H9 (cell line): ENCODE measurements around the gene ARHGEF25. TPM values are rescaled to one million over a fixed set of nuclear protein-coding genes. Genes with fewer than 3 reads are reported as not detected.

Source experiments
- DNase-seq: peaks from one replicate; pipeline ENCODE4 v3.0.0-alpha.2; 2017
- H2AFZ ChIP-seq: one replicate; pipeline ENCODE4 v1.6.1; 2013; ENCODE audit warnings: mild to moderate bottlenecking, low read length, control low read depth, moderate library complexity
- H2AK5ac ChIP-seq: 2 replicates; pipeline ENCODE4 v1.6.1; 2013; ENCODE audit warnings: low read length, control low read depth, mixed read lengths; ENCODE audit not compliant: insufficient read length
- H2BK120ac ChIP-seq: one replicate; pipeline ENCODE4 v1.6.1; 2013; ENCODE audit warnings: low read depth, mild to moderate bottlenecking, low read length, control low read depth, inconsistent platforms; ENCODE audit not compliant: poor library complexity, severe bottlenecking
- H2BK12ac ChIP-seq: 2 replicates; pipeline ENCODE4 v1.6.1; 2013; ENCODE audit warnings: low read length, control low read depth, mixed read lengths, low read depth; ENCODE audit not compliant: insufficient read length
- H2BK15ac ChIP-seq: 2 replicates; pipeline ENCODE4 v1.6.1; 2013; ENCODE audit warnings: low read depth, low read length, control low read depth
- H2BK20ac ChIP-seq: one replicate; pipeline ENCODE4 v1.6.1; 2013; ENCODE audit warnings: low read depth, mild to moderate bottlenecking, low read length, control low read depth, inconsistent platforms; ENCODE audit not compliant: poor library complexity, severe bottlenecking
- H2BK5ac ChIP-seq: 2 replicates; pipeline ENCODE4 v1.6.1; 2013; ENCODE audit warnings: low read length, control low read depth, mixed read lengths; ENCODE audit not compliant: insufficient read length
- H3K14ac ChIP-seq: 2 replicates; pipeline ENCODE4 v1.6.1; 2013; ENCODE audit warnings: low read length, control low read depth; ENCODE audit not compliant: insufficient read depth
- H3K18ac ChIP-seq: 2 replicates; pipeline ENCODE4 v1.6.1; 2013; ENCODE audit warnings: low read depth, mild to moderate bottlenecking, mixed read lengths, low read length, control low read depth; ENCODE audit not compliant: insufficient read length
- H3K23ac ChIP-seq: 2 replicates; pipeline ENCODE4 v1.6.1; 2013; ENCODE audit warnings: low read length, control low read depth, mixed read lengths, low read depth; ENCODE audit not compliant: insufficient read length
- H3K23me2 ChIP-seq: 2 replicates; pipeline ENCODE4 v1.6.1; 2013; ENCODE audit warnings: low read depth, mild to moderate bottlenecking, mixed read lengths, low read length, control low read depth; ENCODE audit not compliant: insufficient read length, poor library complexity, severe bottlenecking
- H3K27ac ChIP-seq: 2 replicates; pipeline ENCODE4 v1.5.1; 2013; ENCODE audit warnings: low read length, control low read depth, mixed read lengths, low read depth; ENCODE audit not compliant: insufficient read length
- H3K27me3 ChIP-seq: 2 replicates; pipeline ENCODE4 v1.6.1; 2013; ENCODE audit warnings: low read length, control low read depth, inconsistent platforms; ENCODE audit not compliant: insufficient read depth
- H3K4ac ChIP-seq: 2 replicates; pipeline ENCODE4 v1.6.1; 2013; ENCODE audit warnings: low read depth, mild to moderate bottlenecking, control low read depth, inconsistent platforms, low read length, moderate library complexity
- H3K4me1 ChIP-seq: 2 replicates; pipeline ENCODE4 v1.6.1; 2013; ENCODE audit warnings: low read length, control low read depth, inconsistent platforms; ENCODE audit not compliant: insufficient read depth
- H3K4me2 ChIP-seq: 2 replicates; pipeline ENCODE4 v1.6.1; 2013; ENCODE audit warnings: low read length, control low read depth, mixed read lengths; ENCODE audit not compliant: insufficient read length, insufficient read depth
- H3K56ac ChIP-seq: 2 replicates; pipeline ENCODE4 v1.6.1; 2013; ENCODE audit warnings: low read depth, mild to moderate bottlenecking, mixed read lengths, low read length, control low read depth; ENCODE audit not compliant: insufficient read length
- H3K79me1 ChIP-seq: 2 replicates; pipeline ENCODE4 v1.6.1; 2013; ENCODE audit warnings: low read depth, mild to moderate bottlenecking, moderate library complexity, low read length, control low read depth, inconsistent platforms; ENCODE audit not compliant: insufficient read depth, poor library complexity, severe bottlenecking
- H3K79me2 ChIP-seq: 2 replicates; pipeline ENCODE4 v1.6.1; 2013; ENCODE audit warnings: low read length, control low read depth, inconsistent platforms; ENCODE audit not compliant: insufficient read depth
- H3K9ac ChIP-seq: 2 replicates; pipeline ENCODE4 v1.6.1; 2013; ENCODE audit warnings: low read length, control low read depth, mixed read lengths; ENCODE audit not compliant: insufficient read length; ENCODE audit errors: extremely low read depth
- H3K9me3 ChIP-seq: one replicate; pipeline ENCODE4 v1.6.1; 2013; ENCODE audit warnings: low read depth, low read length, inconsistent platforms; ENCODE audit not compliant: control insufficient read depth
- H3T11ph ChIP-seq: one replicate; pipeline ENCODE4 v1.6.1; 2013; ENCODE audit warnings: mild to moderate bottlenecking, low read length, control low read depth, inconsistent platforms
- H4K20me1 ChIP-seq: one replicate; pipeline ENCODE4 v1.6.1; 2013; ENCODE audit not compliant: control insufficient read depth, insufficient read length, insufficient read depth
- H4K5ac ChIP-seq: 2 replicates; pipeline ENCODE4 v1.6.1; 2013; ENCODE audit warnings: low read depth, mild to moderate bottlenecking, mixed read lengths, low read length, control low read depth; ENCODE audit not compliant: insufficient read length
- H4K8ac ChIP-seq: replicated peaks from 2 replicates; pipeline ENCODE4 v1.6.1; 2013; ENCODE audit warnings: low read length, control low read depth, mixed read lengths, low read depth; ENCODE audit not compliant: insufficient read length
- H4K91ac ChIP-seq: 2 replicates; pipeline ENCODE4 v1.6.1; 2013; ENCODE audit warnings: low read depth, mild to moderate bottlenecking, moderate library complexity, mixed read lengths, low read length, control low read depth; ENCODE audit not compliant: insufficient read length
- H3K27ac Mint-ChIP-seq, 3 experiments: 2 replicates in 2 of 3; 3 replicates in 1 of 3; pipeline ENCODE4 v1.8.0; 2020 to 2021; ENCODE audit warnings: mixed read lengths in 3 of 3, mild to moderate bottlenecking in 1 of 3, moderate library complexity in 1 of 3
- H3K27me3 Mint-ChIP-seq: 2 replicates; pipeline ENCODE4 v1.8.0; 2021; ENCODE audit warnings: low read depth, mild to moderate bottlenecking, moderate library complexity, mixed read lengths
- H3K36me3 Mint-ChIP-seq, 3 experiments: 2 replicates in 2 of 3; 3 replicates in 1 of 3; pipeline ENCODE4 v1.8.0; 2020 to 2021; ENCODE audit warnings: low read depth in 3 of 3, mixed read lengths in 3 of 3; ENCODE audit not compliant: insufficient read depth in 1 of 3
- H3K4me1 Mint-ChIP-seq, 2 experiments: 2 replicates each; pipeline ENCODE4 v1.8.0; 2020; ENCODE audit warnings: mixed read lengths in 2 of 2
- H3K4me3 Mint-ChIP-seq, 2 experiments: 2 replicates in 1 of 2; 3 replicates in 1 of 2; pipeline ENCODE4 v1.8.0; 2020 to 2021; ENCODE audit warnings: mild to moderate bottlenecking in 2 of 2, mixed read lengths in 2 of 2, moderate library complexity in 1 of 2
- H3K9me3 Mint-ChIP-seq, 2 experiments: 2 replicates in 1 of 2; 3 replicates in 1 of 2; pipeline ENCODE4 v1.8.0; 2020; ENCODE audit warnings: mild to moderate bottlenecking in 2 of 2, mixed read lengths in 2 of 2, moderate library complexity in 1 of 2
- CTCF ChIP-seq: fragments of 200-600 bp; sonication (generic); conservative IDR thresholded peaks from 3 replicates; pipeline ENCODE4 v1.8.0; 2021; ENCODE audit warnings: antibody characterized with exemption, mild to moderate bottlenecking
- WGBS: extraction: QIAGEN DNeasy Blood & Tissue Kit; methylation state at CpG from one replicate; pipeline ENCODE4 v1.1.7; 2013; ENCODE audit warnings: missing lambda C conversion rate, low lambda C conversion rate, mixed read lengths; ENCODE audit not compliant: insufficient read length; ENCODE audit errors: extremely low coverage; 5-methylcytosine and 5-hydroxymethylcytosine counted together
- total RNA-seq: library from RNA; stranded (reverse); gene quantifications from 2 replicates; pipeline ENCODE4 v1.2.1, GENCODE V29; 2021

The ARHGEF25 gene
- total RNA-seq, 1 experiment from 2014 or later = 22.6 TPM

- H2BK120ac ChIP-seq = no peak overlapping the region
- peaks cover 62% of the 10 kb centered on the region for H3K27me3 Mint-ChIP-seq
These were observed 5.3 kb downstream of the ARHGEF25 start for GRCh38 chr12:57616383-57617101.

More at GRCh38 chr12:57616383-57617101, 5.3 kb downstream of the ARHGEF25 start:
- Histone ChIP-seq H2BK15ac (no peak overlapping the region), H3K79me2 (no peaks in the 10 kb centered on the region), H3K9me3 (no peaks in the 10 kb centered on the region), H2AFZ (no peak overlapping the region), H2BK5ac (no peak overlapping the region), H3K14ac (no peak overlapping the region), H3K23ac (no peak overlapping the region), H3K56ac (no peak overlapping the region), H4K8ac (no peak overlapping the region), H3K4ac (no peak overlapping the region), H3K27me3 (peaks cover 54% of the 10 kb centered on the region), H3K18ac (no peak overlapping the region), H3K79me1 (no peaks in the 10 kb centered on the region), H3K4me1 (no peaks in the 10 kb centered on the region), H4K5ac (no peak overlapping the region), H2BK20ac (no peak overlapping the region), H2BK12ac (no peak overlapping the region), H3K4me2 (no peak overlapping the region), H4K20me1 (no peaks in the 10 kb centered on the region), H3K9ac (no peak overlapping the region), H2AK5ac (no peak overlapping the region), H3K27ac (no peak overlapping the region), H3T11ph (no peak overlapping the region), H4K91ac (no peak overlapping the region), H3K23me2 (peaks cover 13% of the 10 kb centered on the region)
- WGBS = no CpG with 5 or more reads among the region's 3 CpGs
- peaks cover 0 to 5% of the 10 kb centered on the region in 2 experiments; a peak in 3 of 5 replicates for H3K9me3 Mint-ChIP-seq
- TF ChIP-seq CTCF = no peak
- no peak overlapping the region for H3K27ac Mint-ChIP-seq
- peaks cover 32 to 40% of the 10 kb centered on the region in 2 experiments for H3K4me1 Mint-ChIP-seq
- no peak overlapping the region for H3K4me3 Mint-ChIP-seq
- H3K36me3 Mint-ChIP-seq = peaks cover 9 to 32% (median 17%) of the 10 kb centered on the region in 3 experiments
- DNase-seq = no peak
